SW 1271 (cell line): ENCODE results near the gene TNNT1.
"Not testable (repeated sequence)": the region's sequence is repeated elsewhere in the genome, so short reads cannot be mapped to it uniquely, and the experiment has no call there.

ENCODE experiments used
- DNase-seq, 2 experiments: peaks; one replicate each; lab custom pipeline; 2025; lab: John Stamatoyannopoulos, UW

The TNNT1 gene

GRCh38 chr19:55169136-55169535, 20.1 kb upstream of the TNNT1 start:
- no peak for DNase-seq

- peak; percentile 83 to 95 for DNase-seq
Observed at GRCh38 chr19:55166530-55167268, 17.7 kb upstream of the TNNT1 start, which contains the start of gene DNAAF3. Gene DNAAF3, minus strand, starts transcription at chr19:55166613. Its CDS starts 200 bp downstream, at chr19:55166413.

GRCh38 chr19:55165952-55166529, 17.0 kb upstream of the TNNT1 start:
- peak; percentile 61 to 89 for DNase-seq

- DNase-seq = no peak
Observed at GRCh38 chr19:55161571-55162322, 12.7 kb upstream of the TNNT1 start.

- DNase-seq = no peak
Observed at GRCh38 chr19:55160986-55161365, 12.0 kb upstream of the TNNT1 start.

- DNase-seq = peak; percentile 44 to 87
Observed at GRCh38 chr19:55160128-55160985, 11.4 kb upstream of the TNNT1 start.

- no peak for DNase-seq
Observed at GRCh38 chr19:55158848-55159749, 10.1 kb upstream of the TNNT1 start.

- no peak for DNase-seq
Observed at GRCh38 chr19:55158423-55158822, 9.4 kb upstream of the TNNT1 start.

GRCh38 chr19:55157064-55157908, 8.3 kb upstream of the TNNT1 start, which contains the start of gene TNNI3:
Gene TNNI3, minus strand, starts transcription at chr19:55157732. Its CDS starts 143 bp downstream, at chr19:55157589.
- no peak for DNase-seq

- no peak for DNase-seq
Observed at GRCh38 chr19:55156202-55157063, 7.4 kb upstream of the TNNT1 start.

GRCh38 chr19:55155784-55156183, 6.8 kb upstream of the TNNT1 start:
- DNase-seq = not testable (repeated sequence)

- DNase-seq = no peak
Observed at GRCh38 chr19:55153652-55154264, 4.8 kb upstream of the TNNT1 start.

GRCh38 chr19:55152017-55152416, 3.0 kb upstream of the TNNT1 start:
- no peak for DNase-seq

GRCh38 chr19:55147545-55148251, 1.3 kb downstream of the TNNT1 start:
- DNase-seq = no peak

- peak in 1 of 2 experiments; percentile 36 for DNase-seq
Observed at GRCh38 chr19:55146705-55147273, 2.2 kb downstream of the TNNT1 start.

- DNase-seq = peak in 1 of 2 experiments; percentile 37
Observed at GRCh38 chr19:55146078-55146704, 2.8 kb downstream of the TNNT1 start.

GRCh38 chr19:55145232-55145631, 3.8 kb downstream of the TNNT1 start:
- DNase-seq = no peak
